NCI-H2227 (cell line): ENCODE data around the gene VAT1L.

Source experiments
- DNase-seq: peaks from one replicate; lab custom pipeline; 2025; ENCODE audit not compliant: unreplicated experiment; lab: John Stamatoyannopoulos, UW

The VAT1L gene

GRCh38 chr16:77782694-77783093, 5.7 kb upstream of the VAT1L start:
- DNase-seq = no peak

DNA sequence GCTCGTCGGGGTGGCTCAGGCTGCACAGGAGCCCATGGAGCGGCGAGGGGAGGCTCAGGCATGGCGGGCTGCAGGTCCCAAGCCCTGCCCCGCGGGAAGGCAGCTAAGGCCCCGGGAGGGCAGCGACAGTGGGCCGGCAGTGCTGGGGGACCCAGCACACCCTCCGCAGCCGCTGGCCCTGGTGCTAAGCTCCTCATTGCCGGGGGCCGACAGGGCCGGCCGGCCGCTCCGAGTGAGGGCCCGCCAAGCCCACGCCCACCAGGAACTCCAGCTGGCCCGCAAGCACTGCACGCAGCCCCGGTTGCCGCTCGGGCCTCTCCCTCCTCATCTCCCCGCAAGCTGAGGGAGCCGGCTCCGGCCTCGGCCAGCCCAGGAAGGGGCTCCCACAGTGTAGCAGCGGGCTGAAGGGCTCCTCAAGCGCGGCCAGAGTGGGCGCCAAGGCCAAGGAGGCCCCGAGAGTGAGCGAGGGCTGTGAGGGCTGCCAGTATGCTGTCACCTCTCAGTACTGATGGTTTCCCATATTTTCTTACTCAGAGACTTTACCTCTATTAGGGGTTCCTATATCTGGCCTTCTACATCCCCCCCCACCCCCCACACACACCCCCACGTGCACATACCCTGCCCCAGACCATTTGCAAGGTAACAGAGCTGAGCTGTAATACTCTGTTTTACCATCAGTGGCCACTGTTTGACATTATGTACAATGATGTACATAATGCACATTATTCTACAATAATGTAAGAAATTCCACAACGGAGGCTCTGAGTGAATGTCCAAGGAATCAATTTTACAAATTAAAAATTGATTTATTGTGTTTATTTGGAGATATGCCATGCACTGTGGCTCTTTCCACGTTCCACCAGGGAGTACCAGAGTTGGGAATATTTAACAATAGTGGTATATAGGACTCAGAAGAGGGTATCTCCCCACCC, 3.7 kb upstream of the VAT1L start:
- no peak for DNase-seq

DNA sequence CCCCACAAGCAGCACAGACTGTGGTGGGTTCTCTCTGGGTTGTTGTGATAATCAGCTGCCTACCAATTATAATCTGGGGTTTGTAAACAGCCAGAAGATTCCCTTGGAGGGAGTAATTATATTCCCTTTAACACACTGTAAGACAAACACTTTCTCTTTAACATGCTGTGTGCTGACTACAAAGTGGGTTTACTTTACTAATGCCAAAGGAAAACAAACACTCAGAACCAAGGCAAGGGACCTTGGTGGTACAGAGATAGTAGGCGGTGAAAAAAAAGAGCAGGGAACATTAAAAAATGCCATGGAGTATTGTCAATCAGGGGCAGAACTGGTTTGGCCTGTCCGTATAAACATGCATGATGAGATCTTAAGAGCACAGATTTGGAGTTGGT, 3.0 kb upstream of the VAT1L start:
- DNase-seq = no peak

GRCh38 chr16:77786186-77786847, 2.0 kb upstream of the VAT1L start:
- no peak for DNase-seq

DNA sequence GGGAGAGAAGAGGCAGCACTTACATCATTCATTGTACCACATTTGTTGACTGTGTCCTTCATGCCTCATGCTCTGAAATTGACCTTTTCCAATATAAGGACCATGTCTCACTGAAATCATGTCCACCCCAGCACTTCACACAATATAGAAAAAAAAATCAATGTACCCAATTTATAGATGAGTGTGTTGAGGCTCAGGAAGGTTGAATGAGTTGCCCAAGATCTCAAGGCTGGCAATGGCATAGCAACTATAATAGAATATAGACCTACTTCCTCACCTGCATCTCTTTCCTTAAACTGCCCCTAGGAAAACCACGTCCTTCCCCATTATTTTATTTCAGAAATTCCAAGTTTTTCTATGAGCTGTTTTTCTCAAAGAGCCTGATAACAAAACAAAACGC, 912 bp upstream of the VAT1L start:
- DNase-seq = no peak

GRCh38 chr16:77789085-77790008, 983 bp downstream of the VAT1L start:
- no peak for DNase-seq

GRCh38 chr16:77790009-77790372, 1.6 kb downstream of the VAT1L start:
- no peak for DNase-seq

DNA sequence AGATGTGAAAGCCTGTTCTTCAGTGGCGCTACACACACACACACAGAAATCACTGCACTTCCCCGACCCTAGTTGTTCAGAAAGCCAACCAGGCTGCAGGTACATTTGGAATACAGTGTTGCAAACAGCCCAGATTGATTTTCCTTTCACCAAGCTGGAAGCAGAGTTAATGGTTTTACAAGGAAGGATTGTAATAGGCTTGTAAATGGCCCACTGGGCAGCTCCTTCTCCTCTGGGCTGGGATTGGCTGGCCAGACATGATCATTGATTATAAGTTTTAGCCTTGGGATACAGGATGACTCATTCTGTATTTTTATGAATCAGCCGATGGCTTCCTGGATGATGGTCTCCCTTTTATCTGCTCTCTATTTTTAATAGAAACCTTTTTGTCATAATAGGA, 2.5 kb downstream of the VAT1L start:
- DNase-seq = no peak

- no peak for DNase-seq
These were observed 5.1 kb downstream of the VAT1L start for GRCh38 chr16:77793417-77793816.

GRCh38 chr16:77794586-77794985, 6.2 kb downstream of the VAT1L start:
- no peak for DNase-seq

- no peak for DNase-seq
These were observed 13.5 kb downstream of the VAT1L start for GRCh38 chr16:77801817-77802216.

- no peak for DNase-seq
These were observed 17.0 kb downstream of the VAT1L start for GRCh38 chr16:77805398-77805797.

DNA sequence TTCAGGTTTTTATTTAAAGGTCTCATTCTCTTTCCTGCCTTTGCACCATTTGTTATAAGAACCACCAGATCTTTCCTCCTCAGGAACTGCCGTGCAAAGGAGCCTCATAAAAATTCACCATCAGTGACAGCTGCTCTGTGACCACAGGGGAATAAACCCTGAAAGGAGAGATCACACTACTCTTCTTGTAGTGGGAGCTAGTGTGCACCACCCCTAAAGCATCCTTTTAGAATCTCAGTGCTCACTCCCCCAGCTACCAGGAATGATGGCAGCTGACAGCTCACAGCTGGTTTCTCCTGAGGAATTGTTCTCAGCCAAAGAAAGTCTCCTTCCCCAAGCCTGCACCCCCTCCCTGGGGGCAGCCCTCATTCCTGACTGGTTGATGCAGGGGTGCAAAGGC, 18.7 kb downstream of the VAT1L start:
- no peak for DNase-seq

DNA sequence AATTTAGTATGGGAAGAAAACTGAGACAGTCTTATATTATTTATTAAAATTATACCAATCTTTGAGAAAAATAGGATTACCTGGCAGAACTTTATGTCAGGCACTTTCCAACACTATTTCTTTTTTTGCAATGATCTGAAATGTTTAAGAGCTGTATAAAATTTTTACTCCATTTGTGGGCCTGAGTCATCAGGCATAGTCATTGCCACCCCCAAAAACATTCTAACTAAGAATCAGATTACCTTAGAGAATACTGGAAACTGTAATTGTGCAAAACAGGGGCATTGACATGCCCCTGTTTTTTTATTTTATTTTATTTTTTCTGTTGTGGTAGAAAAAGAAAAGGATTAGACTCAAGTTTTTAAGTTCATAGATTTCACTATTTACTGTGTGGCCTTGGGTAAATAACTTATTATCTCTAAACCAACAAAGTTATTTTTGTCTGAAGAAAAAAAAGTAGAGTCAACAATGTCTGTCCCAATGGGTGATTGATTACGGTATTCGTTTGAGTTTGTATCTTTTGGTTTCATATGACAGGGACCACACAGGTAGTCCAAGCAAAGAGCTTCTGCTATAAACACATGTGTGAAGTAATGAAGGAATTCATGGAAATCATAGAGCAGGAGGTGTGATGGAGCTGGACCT, 24.6 kb downstream of the VAT1L start:
- DNase-seq = no peak

DNA sequence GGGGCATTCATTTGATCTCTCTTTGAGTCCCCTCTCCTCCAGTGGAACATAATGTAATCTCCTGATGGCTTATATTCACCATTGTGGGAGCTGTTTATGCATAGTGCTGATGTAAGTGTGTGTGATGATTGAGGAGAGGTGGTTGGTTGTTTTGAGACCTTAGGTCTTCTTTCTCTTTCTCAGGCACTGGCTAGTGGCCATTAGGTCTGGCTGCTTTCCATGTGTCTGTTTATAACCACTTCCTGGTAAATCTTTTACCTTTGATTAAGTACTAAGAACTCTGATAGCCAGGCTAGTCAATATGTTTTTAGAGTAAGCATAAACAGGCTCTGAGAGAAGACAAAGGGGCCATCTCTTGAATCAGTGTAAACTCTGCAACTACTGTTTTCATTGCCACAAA, 27.9 kb downstream of the VAT1L start:
- no peak for DNase-seq

- DNase-seq = no peak
These were observed 32.0 kb downstream of the VAT1L start for GRCh38 chr16:77820340-77820739.

GRCh38 chr16:77822661-77823060, 34.3 kb downstream of the VAT1L start:
- no peak for DNase-seq

DNA sequence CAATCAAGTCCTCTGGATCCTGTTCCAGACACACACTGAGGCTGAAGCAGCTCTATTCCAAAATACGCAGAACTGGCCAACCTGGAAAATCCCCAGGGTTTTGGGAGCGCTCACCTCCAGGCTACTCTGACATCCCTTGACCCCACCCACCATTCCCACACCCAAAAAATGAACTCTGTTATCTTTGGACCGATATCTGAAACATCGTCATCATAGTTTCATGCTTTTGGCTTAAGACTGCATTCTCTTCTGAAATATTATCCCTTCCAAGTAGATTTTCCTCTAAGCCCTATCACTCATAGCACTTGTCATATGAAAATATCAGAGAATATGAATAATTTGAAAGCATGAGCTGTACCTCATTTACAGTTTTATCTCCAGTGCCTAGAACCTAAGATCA, 34.7 kb downstream of the VAT1L start:
- no peak for DNase-seq

DNA sequence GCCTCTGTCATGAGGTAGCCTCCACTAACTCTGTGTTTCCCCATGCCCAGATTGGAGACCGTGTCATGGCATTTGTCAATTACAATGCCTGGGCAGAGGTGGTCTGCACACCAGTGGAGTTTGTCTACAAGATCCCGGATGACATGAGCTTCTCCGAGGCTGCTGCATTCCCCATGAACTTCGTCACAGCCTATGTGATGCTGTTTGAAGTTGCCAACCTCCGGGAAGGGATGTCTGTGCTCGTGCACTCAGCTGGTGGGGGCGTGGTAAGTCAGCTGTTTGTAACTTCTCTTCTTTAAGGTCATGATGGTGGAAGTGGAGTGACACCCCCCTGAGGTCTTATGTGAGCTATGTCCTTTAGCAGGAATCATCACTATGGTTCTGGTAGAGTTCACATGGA, 36.8 kb downstream of the VAT1L start:
- DNase-seq = no peak

- no peak for DNase-seq
These were observed 38.7 kb downstream of the VAT1L start for GRCh38 chr16:77827032-77827431.
